GM21360 (cell line): ENCODE results near the gene PTPRK.
"Not testable (repeated sequence)": the region's sequence is repeated elsewhere in the genome, so short reads cannot be mapped to it uniquely, and the experiment has no call there.

Experiments used
- ATAC-seq: cut with Tn5 transposase; IDR thresholded peaks from one replicate; pipeline ENCODE4 v1.9.1; 2021; ENCODE audit warnings: mild to moderate bottlenecking, moderate library complexity; ENCODE audit not compliant: unreplicated experiment

Gene PTPRK

GRCh38 chr6:128491610-128492206 lies 28.7 kb downstream of the PTPRK start:
- peak; percentile 75 for ATAC-seq

- ATAC-seq, result no peak
Observed at GRCh38 chr6:128491100-128491581, 29.3 kb downstream of the PTPRK start.

- no peak for ATAC-seq
Observed at GRCh38 chr6:128487746-128488145, 32.7 kb downstream of the PTPRK start.

GRCh38 chr6:128487055-128487454 lies 33.3 kb downstream of the PTPRK start:
- no peak for ATAC-seq

- ATAC-seq, result not testable (repeated sequence)
Observed at GRCh38 chr6:128486580-128486979, 33.8 kb downstream of the PTPRK start.

GRCh38 chr6:128483472-128484135 lies 36.8 kb downstream of the PTPRK start:
- ATAC-seq, result no peak

- no peak for ATAC-seq
Observed at GRCh38 chr6:128482642-128483041, 37.8 kb downstream of the PTPRK start.

- ATAC-seq, result no peak
Observed at GRCh38 chr6:128479991-128480390, 40.4 kb downstream of the PTPRK start.

- ATAC-seq, result no peak
Observed at GRCh38 chr6:128479048-128479666, 41.2 kb downstream of the PTPRK start.

GRCh38 chr6:128478230-128479047 lies 42.0 kb downstream of the PTPRK start:
- ATAC-seq, result no peak

- no peak for ATAC-seq
Observed at GRCh38 chr6:128474933-128475332, 45.5 kb downstream of the PTPRK start.

GRCh38 chr6:128474481-128474880 lies 45.9 kb downstream of the PTPRK start:
- ATAC-seq, result no peak

GRCh38 chr6:128471907-128472306 lies 48.5 kb downstream of the PTPRK start:
- ATAC-seq, result no peak

GRCh38 chr6:128465368-128466343 lies 54.7 kb downstream of the PTPRK start:
- ATAC-seq, result no peak

- no peak for ATAC-seq
Observed at GRCh38 chr6:128464790-128465189, 55.6 kb downstream of the PTPRK start.

- ATAC-seq, result no peak
Observed at GRCh38 chr6:128463942-128464341, 56.5 kb downstream of the PTPRK start.

- ATAC-seq, result no peak
Observed at GRCh38 chr6:128461501-128461900, 58.9 kb downstream of the PTPRK start.

- no peak for ATAC-seq
Observed at GRCh38 chr6:128456510-128457230, 63.7 kb downstream of the PTPRK start.

- ATAC-seq, result no peak
Observed at GRCh38 chr6:128455959-128456358, 64.4 kb downstream of the PTPRK start.
